ENCODE measurements around the gene VAV2.

DNA sequence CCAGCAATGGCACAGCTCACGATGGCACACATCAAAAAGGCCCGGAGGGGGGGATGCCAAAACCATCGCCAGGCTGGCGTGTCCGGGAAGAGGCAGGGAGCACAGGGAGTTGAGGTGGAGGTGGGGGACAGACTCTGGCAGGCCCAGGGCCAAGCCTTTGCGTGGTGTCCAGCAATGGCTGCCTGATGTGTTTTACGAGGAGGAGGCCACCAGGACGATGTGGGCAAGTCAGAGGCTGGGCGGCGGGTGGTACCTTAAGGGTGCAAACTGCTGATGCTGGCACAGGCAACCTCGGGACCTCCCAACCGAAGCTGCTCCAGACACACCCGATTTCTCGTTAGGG, 4.7 kb downstream of the VAV2 start:
- TF ChIP-seq CTCF (IDR thresholded peaks at IDR 0.05) (no peak), EP300 (IDR thresholded peaks at IDR 0.05) (no peak), POLR2A (IDR thresholded peaks at IDR 0.05) (no peak)

Measured in tibial nerve (tissue), 4 donors.